Measurements from ENCODE around the gene PHAF1.

PHAF1 gene

GRCh38 chr16:67109407-67110135 is at the start of gene PHAF1:
PHAF1 (plus strand) TSS chr16:67109941; CDS start chr16:67110176, 235 bp downstream.
- peak; percentile 93 for DNase-seq (ENCODE audit: low read depth, low spot score)

GRCh38 chr16:67063008-67063407 is 46.7 kb upstream of the PHAF1 start:
- DNase-seq (ENCODE audit: low read depth, low spot score): no peak

- no peak for DNase-seq (ENCODE audit: low read depth, low spot score)
Measured at GRCh38 chr16:67068212-67068753, 41.5 kb upstream of the PHAF1 start.

- no peak for DNase-seq (ENCODE audit: low read depth, low spot score)
Measured at GRCh38 chr16:67071476-67072048, 38.2 kb upstream of the PHAF1 start.

GRCh38 chr16:67075331-67075730 is 34.4 kb upstream of the PHAF1 start:
- no peak for DNase-seq (ENCODE audit: low read depth, low spot score)

- DNase-seq (ENCODE audit: low read depth, low spot score): no peak
Measured at GRCh38 chr16:67077871-67078270, 31.9 kb upstream of the PHAF1 start.

GRCh38 chr16:67082100-67082499 is 27.6 kb upstream of the PHAF1 start:
- no peak for DNase-seq (ENCODE audit: low read depth, low spot score)

GRCh38 chr16:67082891-67083290 is 26.9 kb upstream of the PHAF1 start:
- no peak for DNase-seq (ENCODE audit: low read depth, low spot score)

- no peak for DNase-seq (ENCODE audit: low read depth, low spot score)
Measured at GRCh38 chr16:67084345-67085028, 25.3 kb upstream of the PHAF1 start.

GRCh38 chr16:67086822-67087221 is 22.9 kb upstream of the PHAF1 start:
- DNase-seq (ENCODE audit: low read depth, low spot score): no peak

- DNase-seq (ENCODE audit: low read depth, low spot score): no peak
Measured at GRCh38 chr16:67087291-67087690, 22.4 kb upstream of the PHAF1 start.

- no peak for DNase-seq (ENCODE audit: low read depth, low spot score)
Measured at GRCh38 chr16:67087803-67088202, 21.9 kb upstream of the PHAF1 start.

- DNase-seq (ENCODE audit: low read depth, low spot score): no peak
Measured at GRCh38 chr16:67088551-67088950, 21.2 kb upstream of the PHAF1 start.

GRCh38 chr16:67089101-67089500 is 20.6 kb upstream of the PHAF1 start:
- no peak for DNase-seq (ENCODE audit: low read depth, low spot score)

- no peak for DNase-seq (ENCODE audit: low read depth, low spot score)
Measured at GRCh38 chr16:67091906-67092566, 17.7 kb upstream of the PHAF1 start.

GRCh38 chr16:67093098-67093726 is 16.5 kb upstream of the PHAF1 start:
- DNase-seq (ENCODE audit: low read depth, low spot score): no peak

- no peak for DNase-seq (ENCODE audit: low read depth, low spot score)
Measured at GRCh38 chr16:67098599-67098998, 11.1 kb upstream of the PHAF1 start.

- no peak for DNase-seq (ENCODE audit: low read depth, low spot score)
Measured at GRCh38 chr16:67100569-67101310, 9.0 kb upstream of the PHAF1 start.

GRCh38 chr16:67101311-67102082 is 8.2 kb upstream of the PHAF1 start:
- DNase-seq (ENCODE audit: low read depth, low spot score): no peak

GRCh38 chr16:67104061-67104460 is 5.7 kb upstream of the PHAF1 start:
- DNase-seq (ENCODE audit: low read depth, low spot score): no peak
